Panc1 (cell line): Measurements from ENCODE around the gene RARS2.

Source experiments
- POLR2AphosphoS5 ChIP-seq: IDR thresholded peaks from 2 replicates; pipeline ENCODE4 v1.6.1; 2012; ENCODE audit warnings: mild to moderate bottlenecking, low read depth, low read length, moderate library complexity
- TCF7L2 ChIP-seq: IDR thresholded peaks from 2 replicates; pipeline ENCODE4 v1.6.1; 2011; ENCODE audit warnings: mild to moderate bottlenecking, low read depth, low read length, inconsistent platforms
- TF ChIP-seq, protein P1 (sequence below): fragments of 450-650 bp; IDR thresholded peaks from 2 replicates; pipeline ENCODE4 v1.5.1; 2017; ENCODE audit warnings: mild to moderate bottlenecking
- TF ChIP-seq, protein P2 (sequence below), 2 experiments: IDR thresholded peaks; 2 replicates each; pipeline ENCODE4 v1.6.1; 2011 to 2012; ENCODE audit warnings: low read depth in 2 of 2, control low read depth in 1 of 2, low read length in 1 of 2, mild to moderate bottlenecking in 1 of 2, moderate library complexity in 1 of 2; ENCODE audit not compliant: insufficient read depth in 1 of 2

- TF ChIP-seq, protein P1, sequence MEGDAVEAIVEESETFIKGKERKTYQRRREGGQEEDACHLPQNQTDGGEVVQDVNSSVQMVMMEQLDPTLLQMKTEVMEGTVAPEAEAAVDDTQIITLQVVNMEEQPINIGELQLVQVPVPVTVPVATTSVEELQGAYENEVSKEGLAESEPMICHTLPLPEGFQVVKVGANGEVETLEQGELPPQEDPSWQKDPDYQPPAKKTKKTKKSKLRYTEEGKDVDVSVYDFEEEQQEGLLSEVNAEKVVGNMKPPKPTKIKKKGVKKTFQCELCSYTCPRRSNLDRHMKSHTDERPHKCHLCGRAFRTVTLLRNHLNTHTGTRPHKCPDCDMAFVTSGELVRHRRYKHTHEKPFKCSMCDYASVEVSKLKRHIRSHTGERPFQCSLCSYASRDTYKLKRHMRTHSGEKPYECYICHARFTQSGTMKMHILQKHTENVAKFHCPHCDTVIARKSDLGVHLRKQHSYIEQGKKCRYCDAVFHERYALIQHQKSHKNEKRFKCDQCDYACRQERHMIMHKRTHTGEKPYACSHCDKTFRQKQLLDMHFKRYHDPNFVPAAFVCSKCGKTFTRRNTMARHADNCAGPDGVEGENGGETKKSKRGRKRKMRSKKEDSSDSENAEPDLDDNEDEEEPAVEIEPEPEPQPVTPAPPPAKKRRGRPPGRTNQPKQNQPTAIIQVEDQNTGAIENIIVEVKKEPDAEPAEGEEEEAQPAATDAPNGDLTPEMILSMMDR: no peak
- TF ChIP-seq POLR2AphosphoS5 (no peak), TCF7L2 (no peak)
- TF ChIP-seq, protein P2, sequence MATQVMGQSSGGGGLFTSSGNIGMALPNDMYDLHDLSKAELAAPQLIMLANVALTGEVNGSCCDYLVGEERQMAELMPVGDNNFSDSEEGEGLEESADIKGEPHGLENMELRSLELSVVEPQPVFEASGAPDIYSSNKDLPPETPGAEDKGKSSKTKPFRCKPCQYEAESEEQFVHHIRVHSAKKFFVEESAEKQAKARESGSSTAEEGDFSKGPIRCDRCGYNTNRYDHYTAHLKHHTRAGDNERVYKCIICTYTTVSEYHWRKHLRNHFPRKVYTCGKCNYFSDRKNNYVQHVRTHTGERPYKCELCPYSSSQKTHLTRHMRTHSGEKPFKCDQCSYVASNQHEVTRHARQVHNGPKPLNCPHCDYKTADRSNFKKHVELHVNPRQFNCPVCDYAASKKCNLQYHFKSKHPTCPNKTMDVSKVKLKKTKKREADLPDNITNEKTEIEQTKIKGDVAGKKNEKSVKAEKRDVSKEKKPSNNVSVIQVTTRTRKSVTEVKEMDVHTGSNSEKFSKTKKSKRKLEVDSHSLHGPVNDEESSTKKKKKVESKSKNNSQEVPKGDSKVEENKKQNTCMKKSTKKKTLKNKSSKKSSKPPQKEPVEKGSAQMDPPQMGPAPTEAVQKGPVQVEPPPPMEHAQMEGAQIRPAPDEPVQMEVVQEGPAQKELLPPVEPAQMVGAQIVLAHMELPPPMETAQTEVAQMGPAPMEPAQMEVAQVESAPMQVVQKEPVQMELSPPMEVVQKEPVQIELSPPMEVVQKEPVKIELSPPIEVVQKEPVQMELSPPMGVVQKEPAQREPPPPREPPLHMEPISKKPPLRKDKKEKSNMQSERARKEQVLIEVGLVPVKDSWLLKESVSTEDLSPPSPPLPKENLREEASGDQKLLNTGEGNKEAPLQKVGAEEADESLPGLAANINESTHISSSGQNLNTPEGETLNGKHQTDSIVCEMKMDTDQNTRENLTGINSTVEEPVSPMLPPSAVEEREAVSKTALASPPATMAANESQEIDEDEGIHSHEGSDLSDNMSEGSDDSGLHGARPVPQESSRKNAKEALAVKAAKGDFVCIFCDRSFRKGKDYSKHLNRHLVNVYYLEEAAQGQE (IDR thresholded peaks at IDR 0.05; ENCODE audit: insufficient read depth in 1 of 2, low read depth in 2 of 2, low read length in 1 of 2): no peak
These were observed 28.7 kb upstream of the RARS2 start for GRCh38 chr6:87618531-87618930.
